Ovary (tissue), 9 donors: Measurements from ENCODE around the gene LTC4S. TPM values are rescaled to one million over a fixed set of nuclear protein-coding genes. Genes with fewer than 3 reads are reported as not detected.

Experiments
- DNase-seq, 5 donors: peaks; one replicate each; pipeline ENCODE4 v3.0.0-alpha.2; 2019 to 2020
- H3K27ac ChIP-seq, 2 donors: fragments of 200-600 bp; one replicate each; pipeline versions ENCODE4 v1.5.1 to v1.8.0; 2019 to 2022
- H3K27me3 ChIP-seq: fragments of 200-600 bp; one replicate; pipeline ENCODE4 v1.8.0; 2022
- H3K36me3 ChIP-seq: fragments of 200-600 bp; sonication (generic); one replicate; pipeline ENCODE4 v1.5.1; 2019
- H3K4me1 ChIP-seq: one replicate; pipeline ENCODE4 v1.8.1; 2013; ENCODE audit warnings: mild to moderate bottlenecking, moderate library complexity; ENCODE audit not compliant: insufficient read depth
- H3K4me3 ChIP-seq: fragments of 200-600 bp; sonication (generic); one replicate; pipeline ENCODE4 v1.5.1; 2017
- H3K9me3 ChIP-seq, 2 donors: fragments of 200-600 bp in 1 of 2; sonication (generic) in 1 of 2; one replicate each; pipeline versions ENCODE4 v1.5.1 to v1.8.1; 2013 to 2019; ENCODE audit warnings: mild to moderate bottlenecking in 1 of 2, moderate library complexity in 1 of 2
- CTCF ChIP-seq, 3 donors: fragments of 450-650 bp in 2 of 3; fragments of 200-600 bp in 1 of 3; IDR thresholded peaks; one replicate each; pipeline versions ENCODE4 v1.5.1 to v1.8.0; 2016 to 2022; ENCODE audit warnings: antibody characterized with exemption in 3 of 3, mild to moderate bottlenecking in 1 of 3
- EP300 ChIP-seq: sonication (generic); formaldehyde crosslinking; IDR thresholded peaks from one replicate; pipeline ENCODE4 v1.6.1; 2017; ENCODE audit warnings: antibody characterized with exemption
- POLR2A ChIP-seq: fragments of 450-650 bp; IDR thresholded peaks from one replicate; pipeline ENCODE4 v1.6.1; 2017; ENCODE audit warnings: antibody characterized with exemption, mild to moderate bottlenecking, moderate library complexity
- WGBS, 3 donors: extraction: QIAGEN DNeasy Blood & Tissue Kit in 1 of 3; methylation state at CpG; one replicate each; pipeline versions ENCODE4 v1.1.5 to v1.1.7; 2013 to 2017; 5-methylcytosine and 5-hydroxymethylcytosine counted together
- intact Hi-C, 4 donors: fragments of 100-400 bp; cut with DNase I; formaldehyde crosslinking; loops; one replicate each; pipeline versions ENCODE4 v1.11.0 to v1.15.1; 2022 to 2023
- polyA plus RNA-seq, 2 donors: library from polyadenylated mRNA; stranded (reverse); fragments of 200-250 nt in 1 of 2; fragments of 350-450 nt in 1 of 2; fragmentation: Illumina TruSeq in 1 of 2; extraction: RNeasy Lipid Tissue Mini Kit (QIAGEN cat#74804) in 1 of 2; gene quantifications; one replicate each; pipeline ENCODE4 v1.2.3, GENCODE V29; 2013 to 2014
- total RNA-seq, 7 donors: library from RNA; depleted of rRNA in 2 of 7; stranded (reverse); fragments of >200 nt in 2 of 7; fragmentation: NEBNext Ultra II Directional in 3 of 7; extraction: Animal tissue kit (Norgen Biotek cat#: 25700) in 3 of 7; gene quantifications; one replicate each; pipeline versions ENCODE4 v1.1.0 to v1.2.4, GENCODE V29; 2016 to 2023
- donor health status: DM: no; HTN: no; CAD: no; lungs with moderate emphysema.
- donor health status: DM: no; HTN: no; CAD: no.
- donor health status: Bipolar disorder and iron deficiency.
- donor health status: DM: yes; HTN: yes; CAD: no.
- donor health status: DM: no; HTN: no; CAD: no.
- donor health status: DM: yes; HTN: yes; CAD: no.

Gene LTC4S
- total and polyA plus RNA-seq, 9 donors, result 7.5 to 43.5 (median 16.9) TPM; not detected in 1

GRCh38 chr5:179816796-179817469 lies 23.1 kb downstream of the LTC4S start:
- H3K27me3 ChIP-seq, result no peaks in the 10 kb centered on the region
- H3K4me1 ChIP-seq, result peaks cover 21% of the 10 kb centered on the region
- H3K27ac ChIP-seq, result peak overlapping the region; percentile 53 to 79
- intact Hi-C loops, result no loop called here
- no peaks in the 10 kb centered on the region for H3K36me3 ChIP-seq
- DNase-seq, result peak in 4 of 5 donors; percentile 54 to 64 (median 58)
- no peaks in the 10 kb centered on the region for H3K9me3 ChIP-seq
- H3K4me3 ChIP-seq, result peak overlapping the region; percentile 40
- 1 to 6% (median 1%) methylated on average over 29 to 72 of the region's 72 CpGs for WGBS, 3 donors
- TF ChIP-seq CTCF (IDR thresholded peaks at IDR 0.05), result peak in 1 of 3 donors; percentile 15
- TF ChIP-seq POLR2A, result peak; percentile 9
- TF ChIP-seq EP300, result no peak

GRCh38 chr5:179817470-179817840 lies 23.7 kb downstream of the LTC4S start:
- H3K4me3 ChIP-seq, result peak overlapping the region; percentile 40

GRCh38 chr5:179817890-179818745 lies 24.3 kb downstream of the LTC4S start:
- peak in 3 of 5 donors; percentile 47 to 68 (median 55) for DNase-seq
- Histone ChIP-seq H3K4me3 (peak overlapping the region; percentile 82), H3K27me3 (no peaks in the 10 kb centered on the region), H3K9me3 (no peaks in the 10 kb centered on the region), H3K27ac (peak overlapping the region; percentile 90 to 98), H3K36me3 (no peaks in the 10 kb centered on the region), H3K4me1 (peaks cover 31% of the 10 kb centered on the region)
- 49 to 53% (median 50%) methylated on average over 14 of the region's 14 CpGs for WGBS, 3 donors
- intact Hi-C loops, result no loop called here
- TF ChIP-seq POLR2A, result no peak
- TF ChIP-seq CTCF (IDR thresholded peaks at IDR 0.05), result no peak
- no peak for TF ChIP-seq EP300

More at GRCh38 chr5:179817470-179817840, 23.7 kb downstream of the LTC4S start:
- no peaks in the 10 kb centered on the region for H3K9me3 ChIP-seq
- H3K27me3 ChIP-seq, result no peaks in the 10 kb centered on the region
- WGBS, 3 donors, result 83 to 86% (median 84%) methylated on average over 8 of the region's 8 CpGs
- H3K27ac ChIP-seq, result peak overlapping the region; percentile 53 to 79
- no peaks in the 10 kb centered on the region for H3K36me3 ChIP-seq
- intact Hi-C loops, result no loop called here
- peaks cover 24% of the 10 kb centered on the region for H3K4me1 ChIP-seq
- no peak for TF ChIP-seq EP300
- no peak for TF ChIP-seq POLR2A
- TF ChIP-seq CTCF (IDR thresholded peaks at IDR 0.05), result no peak
- DNase-seq, result peak in 4 of 5 donors; percentile 24 to 47 (median 44)

GRCh38 chr5:179818746-179819295 lies 25.0 kb downstream of the LTC4S start:
- peak overlapping the region; percentile 82 for H3K4me3 ChIP-seq
- peaks cover 32% of the 10 kb centered on the region for H3K4me1 ChIP-seq
- no peaks in the 10 kb centered on the region for H3K9me3 ChIP-seq
- 0 to 1% (median 0%) methylated on average over 28 to 35 of the region's 35 CpGs for WGBS, 3 donors
- no peaks in the 10 kb centered on the region for H3K36me3 ChIP-seq
- peak; percentile 95 to 97 (median 97) for DNase-seq
- no peaks in the 10 kb centered on the region for H3K27me3 ChIP-seq
- TF ChIP-seq POLR2A, result peak; percentile 51
- TF ChIP-seq CTCF (IDR thresholded peaks at IDR 0.05), result no peak
- peak; percentile 96 for TF ChIP-seq EP300
- intact Hi-C loops, result no loop called here
- peak overlapping the region; percentile 90 to 98 for H3K27ac ChIP-seq
